GOT3 (cell line): Measurements from ENCODE around the gene RPAP3.

Experiments
- DNase-seq: peaks from one replicate; lab custom pipeline; 2025; ENCODE audit warnings: mixed read lengths; lab: John Stamatoyannopoulos, UW

RPAP3 gene

DNA sequence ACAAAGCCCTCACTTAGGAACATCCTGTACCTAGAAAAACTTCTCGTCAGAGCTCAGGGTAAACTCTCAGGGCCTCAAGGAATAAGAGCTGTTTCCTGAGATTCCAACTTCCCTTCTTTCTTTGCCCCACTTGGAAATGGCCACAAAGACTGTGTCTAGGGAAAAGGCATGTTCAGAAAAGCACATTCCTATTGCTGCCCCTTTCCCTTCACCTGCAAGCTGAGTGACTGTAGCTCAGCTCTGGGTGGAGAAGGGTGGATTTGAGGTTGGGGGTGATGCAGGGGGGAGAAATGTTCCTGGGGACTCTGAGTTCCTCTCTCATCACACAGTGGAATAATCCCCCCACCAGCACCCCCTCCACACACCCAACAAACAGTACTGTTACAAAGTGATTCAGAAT, 12.7 kb upstream of the RPAP3 start:
- DNase-seq, result no peak

- DNase-seq, result no peak
Observed at GRCh38 chr12:47717443-47718193, 11.8 kb upstream of the RPAP3 start.

DNA sequence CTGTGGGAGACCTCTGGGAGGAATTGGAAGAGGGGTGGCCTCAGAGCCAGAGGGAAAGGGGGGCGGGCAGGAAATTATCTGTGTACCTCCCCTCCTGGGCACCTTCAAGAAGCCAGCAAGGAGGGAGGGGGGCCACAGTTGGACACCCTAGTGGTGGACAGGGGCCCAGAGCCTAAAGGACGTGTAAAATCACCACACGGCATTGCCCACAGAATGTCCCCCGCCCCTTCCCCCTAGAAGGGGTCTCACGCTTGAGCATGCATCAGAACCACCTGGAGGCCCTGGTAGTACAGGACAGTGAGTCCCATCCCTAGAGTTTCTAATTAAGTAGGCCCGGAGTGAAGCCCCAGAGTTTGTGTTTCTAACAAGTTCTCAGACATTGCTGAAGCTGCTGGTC, 11.2 kb upstream of the RPAP3 start:
- DNase-seq, result no peak

- no peak for DNase-seq
Observed at GRCh38 chr12:47715877-47716548, 10.2 kb upstream of the RPAP3 start.

GRCh38 chr12:47715393-47715876, 9.6 kb upstream of the RPAP3 start:
- no peak for DNase-seq

DNA sequence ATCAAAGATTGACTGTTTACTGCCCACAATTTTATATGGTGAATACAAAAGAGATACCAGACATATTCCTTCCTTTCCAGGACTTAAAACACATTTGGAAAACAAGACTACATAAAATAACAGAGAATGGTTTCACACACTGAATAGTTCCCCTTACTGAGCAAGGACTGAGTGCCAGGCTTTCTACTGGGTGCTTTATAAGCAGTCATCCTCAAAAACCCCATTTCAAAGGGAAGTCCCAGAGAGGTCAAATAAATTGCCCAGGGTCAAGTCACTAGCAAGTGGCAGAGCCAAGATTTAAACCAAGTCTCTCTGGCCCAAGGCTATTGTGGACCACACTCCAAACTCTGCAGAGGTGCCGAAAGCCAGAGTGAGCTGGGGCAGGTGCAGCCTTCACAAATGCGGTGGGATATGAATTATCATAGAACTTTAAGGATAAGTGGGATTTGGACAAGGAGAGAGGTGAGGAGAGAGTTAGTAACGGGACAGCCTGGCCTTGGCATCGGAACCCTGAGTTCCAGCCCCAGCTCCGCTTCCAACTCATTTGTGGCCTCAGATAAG, 9.1 kb upstream of the RPAP3 start:
- DNase-seq, result no peak

DNA sequence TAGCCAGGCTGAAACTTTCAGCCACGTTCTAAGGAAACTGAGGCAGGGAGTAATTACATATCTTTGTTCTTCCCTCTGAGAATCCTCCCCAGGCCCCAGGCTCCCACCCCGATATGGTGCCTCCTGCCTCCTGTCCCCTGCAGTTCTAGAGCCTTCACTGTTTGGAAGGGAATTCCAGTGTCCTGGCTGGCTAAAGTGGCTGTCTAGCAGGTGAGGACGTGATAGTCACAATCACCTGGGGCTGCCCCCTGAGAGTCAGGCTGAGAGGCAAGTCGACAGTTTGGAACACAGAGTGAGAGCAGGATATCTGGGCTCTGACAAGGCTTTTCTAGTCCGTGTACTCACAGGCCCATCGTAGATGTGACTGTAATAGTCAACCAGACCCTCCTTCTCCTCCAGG, 6.3 kb upstream of the RPAP3 start:
- no peak for DNase-seq

DNA sequence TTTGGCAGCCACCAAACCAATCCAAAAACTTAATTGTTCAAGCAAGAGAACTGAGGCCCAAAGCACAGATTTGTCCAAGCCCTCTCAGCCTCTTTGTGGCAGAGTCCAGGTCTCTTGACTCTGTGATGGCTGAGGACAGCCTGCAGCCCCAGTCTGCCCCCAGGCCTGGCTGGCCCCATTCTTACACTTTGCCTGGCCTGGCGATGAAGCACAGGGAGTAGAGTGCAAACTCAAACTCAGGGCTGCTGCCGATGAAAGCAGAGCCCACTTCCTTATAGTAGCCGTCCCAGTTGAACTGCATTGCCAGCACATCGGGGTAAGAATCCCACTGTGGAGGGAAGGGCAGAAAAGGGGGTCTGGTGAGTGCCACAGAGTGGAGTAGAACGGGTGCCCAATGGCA, 5.6 kb upstream of the RPAP3 start:
- DNase-seq, result no peak

DNA sequence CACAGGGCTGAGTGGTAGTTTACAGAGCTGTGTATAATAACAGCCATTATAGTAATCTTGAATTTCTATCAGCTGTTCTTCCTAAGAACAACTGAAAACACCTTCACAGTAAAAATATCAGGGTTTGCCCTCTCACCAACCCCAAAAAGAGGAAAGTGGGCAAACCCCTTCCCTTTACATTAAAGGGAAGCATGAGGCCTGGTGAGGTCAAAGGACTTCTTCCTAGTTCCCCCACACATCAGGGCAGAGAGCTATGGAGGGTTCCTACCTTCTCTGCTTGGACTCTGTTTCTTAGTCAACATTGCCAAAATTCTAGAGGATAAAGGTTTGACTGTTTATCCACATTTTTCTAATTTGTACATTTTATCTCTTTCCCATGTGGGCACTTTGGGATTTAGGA, 4.4 kb upstream of the RPAP3 start:
- DNase-seq, result no peak

- no peak for DNase-seq
Observed at GRCh38 chr12:47709671-47710070, 3.8 kb upstream of the RPAP3 start.

- DNase-seq, result no peak
Observed at GRCh38 chr12:47709237-47709636, 3.4 kb upstream of the RPAP3 start.

DNA sequence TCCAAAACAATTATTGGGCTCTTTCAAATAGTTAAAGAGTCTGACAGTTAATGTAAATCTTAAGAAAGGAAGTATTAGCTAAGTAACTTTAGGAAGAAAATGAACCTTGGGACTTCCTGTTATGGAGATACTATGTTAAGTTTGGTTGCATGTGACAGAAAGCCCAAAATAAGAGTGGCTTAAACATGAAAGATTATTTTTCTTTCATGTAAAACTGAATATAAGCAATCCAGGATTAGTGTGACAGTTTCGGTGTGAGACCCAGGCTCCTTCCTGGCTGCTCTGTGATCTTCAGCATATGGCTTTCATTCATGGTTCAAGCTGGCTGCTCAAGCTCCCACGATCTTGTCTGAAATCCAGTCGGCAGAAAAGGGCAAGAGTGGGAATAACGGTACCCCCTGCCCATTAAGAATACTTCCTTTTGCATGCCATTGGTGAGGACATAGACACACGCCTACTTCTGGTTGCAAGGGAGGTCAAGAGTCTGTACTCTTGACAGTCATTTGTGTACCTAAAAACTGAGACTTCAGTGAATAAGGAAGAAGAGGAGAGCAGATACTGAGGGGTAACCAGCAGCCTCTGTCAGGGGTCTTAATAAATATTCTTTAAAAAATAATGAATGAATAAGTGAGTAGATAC, 2.2 kb upstream of the RPAP3 start:
- DNase-seq, result no peak

- DNase-seq, result no peak
Observed at GRCh38 chr12:47707355-47707754, 1.5 kb upstream of the RPAP3 start.

GRCh38 chr12:47705229-47705565, 633 bp downstream of the RPAP3 start:
- no peak for DNase-seq

DNA sequence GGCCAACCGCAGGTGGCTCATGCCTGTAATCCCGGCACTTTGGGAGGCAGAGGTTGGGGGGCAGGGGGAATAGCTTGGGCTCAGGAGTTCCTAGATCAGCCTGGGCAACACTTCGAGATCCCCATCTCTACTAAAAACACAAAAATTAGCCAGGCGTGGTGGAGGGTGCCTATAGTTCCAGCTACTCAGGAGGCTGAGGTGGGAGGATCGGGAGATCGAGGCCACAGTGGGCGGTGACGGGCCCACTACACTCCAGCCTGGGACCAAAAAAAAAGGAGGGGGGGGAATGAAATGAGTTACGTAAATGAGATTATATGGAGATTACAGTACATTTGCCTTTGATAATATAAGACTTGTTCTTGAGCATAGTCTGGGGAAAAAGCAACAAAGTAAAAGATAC, 1.1 kb downstream of the RPAP3 start:
- DNase-seq, result no peak

- no peak for DNase-seq
Observed at GRCh38 chr12:47700263-47700662, 5.6 kb downstream of the RPAP3 start.

GRCh38 chr12:47698631-47699030, 7.2 kb downstream of the RPAP3 start:
- DNase-seq, result no peak

DNA sequence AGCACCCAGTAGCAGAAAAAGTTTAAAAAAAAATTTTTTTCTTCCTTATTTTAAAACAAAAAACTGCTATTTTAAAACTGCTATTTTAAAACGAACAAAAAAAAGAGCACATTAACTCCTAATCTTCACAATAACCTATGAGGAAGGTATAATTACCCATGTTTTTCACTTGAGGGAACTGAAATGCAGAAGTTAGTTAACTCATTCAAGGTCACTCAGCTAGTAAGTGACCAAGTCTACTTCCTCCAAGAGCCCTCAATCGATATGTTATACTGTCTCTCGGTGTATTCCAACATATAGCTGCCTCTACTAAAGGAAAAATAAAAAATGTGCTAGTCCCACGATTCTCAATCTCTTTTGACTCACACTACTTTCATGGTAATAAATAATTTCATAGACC, 7.8 kb downstream of the RPAP3 start:
- DNase-seq, result no peak

GRCh38 chr12:47689215-47689614, 16.6 kb downstream of the RPAP3 start:
- DNase-seq, result no peak

GRCh38 chr12:47687636-47688035, 18.2 kb downstream of the RPAP3 start:
- DNase-seq, result no peak

- DNase-seq, result no peak
Observed at GRCh38 chr12:47686645-47687240, 19.1 kb downstream of the RPAP3 start.

DNA sequence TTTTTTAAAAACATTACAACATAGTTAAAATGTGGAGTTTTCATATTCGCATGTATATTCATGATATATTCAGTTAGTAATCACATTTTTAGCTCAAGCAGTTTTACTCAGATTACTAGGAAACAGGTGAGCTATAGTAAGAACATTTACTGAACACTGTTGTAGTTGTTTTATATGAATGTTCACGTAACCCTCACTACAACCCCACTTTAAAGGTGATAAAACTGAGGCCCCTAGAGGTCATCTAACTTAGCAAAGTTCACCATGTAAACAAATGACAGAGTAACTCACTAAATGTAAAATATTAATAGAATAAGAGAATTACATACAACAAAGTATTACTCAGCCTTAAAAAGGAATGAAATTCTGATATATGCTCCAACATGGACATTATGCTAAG, 26.0 kb downstream of the RPAP3 start:
- DNase-seq, result no peak

DNA sequence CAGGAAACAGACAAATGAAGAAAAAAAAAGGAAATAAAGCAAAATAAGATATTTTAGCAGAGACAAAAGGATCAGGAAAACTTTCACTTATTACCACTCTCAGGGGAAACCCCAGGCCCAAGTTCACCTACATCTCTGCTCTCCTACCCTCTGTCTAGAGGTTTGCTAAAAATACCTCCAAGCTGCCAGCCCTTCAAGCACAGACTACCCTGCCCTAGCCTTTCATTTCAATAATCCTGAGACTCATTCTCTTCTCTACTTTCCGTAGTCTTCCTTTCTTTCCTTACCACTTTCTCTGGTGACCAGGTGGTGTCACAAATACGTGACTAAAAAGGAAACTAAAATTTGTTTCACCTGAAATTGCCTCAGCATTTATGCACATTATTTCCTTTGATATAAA, 33.8 kb downstream of the RPAP3 start:
- no peak for DNase-seq
